Panc1 (cell line): Measurements from ENCODE around the gene TRAK1.

Experiments used
- CTCF ChIP-seq: fragments of 450-650 bp; IDR thresholded peaks from 2 replicates; pipeline ENCODE4 v1.5.1; 2017; ENCODE audit warnings: mild to moderate bottlenecking
- POLR2AphosphoS5 ChIP-seq: IDR thresholded peaks from 2 replicates; pipeline ENCODE4 v1.6.1; 2012; ENCODE audit warnings: mild to moderate bottlenecking, low read depth, low read length, moderate library complexity
- REST ChIP-seq, 2 experiments: IDR thresholded peaks; 2 replicates each; pipeline ENCODE4 v1.6.1; 2011 to 2012; ENCODE audit warnings: low read depth in 2 of 2, control low read depth in 1 of 2, low read length in 1 of 2, mild to moderate bottlenecking in 1 of 2, moderate library complexity in 1 of 2; ENCODE audit not compliant: insufficient read depth in 1 of 2
- SIN3A ChIP-seq: IDR thresholded peaks from 2 replicates; pipeline ENCODE4 v1.6.1; 2012; ENCODE audit warnings: low read depth, mild to moderate bottlenecking, low read length, moderate library complexity, borderline replicate concordance; ENCODE audit not compliant: insufficient read depth

GRCh38 chr3:42102571-42102970 is 11.4 kb downstream of the TRAK1 start:
- TF ChIP-seq CTCF, result no peak
- no peak for TF ChIP-seq REST (IDR thresholded peaks at IDR 0.05; ENCODE audit: insufficient read depth in 1 of 2, low read depth in 2 of 2, low read length in 1 of 2)
- no peak for TF ChIP-seq POLR2AphosphoS5
- no peak for TF ChIP-seq SIN3A
